Thoracic aorta (tissue), 2 donors: ENCODE data around the gene CD3E. TPM values are rescaled to one million over a fixed set of nuclear protein-coding genes. Genes with fewer than 3 reads are reported as not detected.

ENCODE experiments used
- ATAC-seq: fragments of 150-250 bp; one replicate; pipeline ENCODE4 v1.8.0; 2017; ENCODE audit warnings: low read depth; ENCODE audit not compliant: insufficient number of reproducible peaks, low FRiP score
- DNase-seq: peaks from one replicate; pipeline ENCODE4 v3.0.0-alpha.2; 2020; ENCODE audit warnings: low spot score
- H3K27ac ChIP-seq, 2 donors: fragments of 200-600 bp; sonication (generic); 1 replicate in 1 of 2; 2 replicates in 1 of 2; pipeline ENCODE4 v1.5.1; 2016; ENCODE audit warnings: mild to moderate bottlenecking in 2 of 2, moderate library complexity in 2 of 2
- H3K27me3 ChIP-seq: fragments of 200-600 bp; sonication (generic); replicated peaks from 2 replicates; pipeline ENCODE4 v1.6.0; 2016; ENCODE audit warnings: mild to moderate bottlenecking; ENCODE audit not compliant: insufficient read depth
- H3K36me3 ChIP-seq: fragments of 200-600 bp; sonication (generic); one replicate; pipeline ENCODE4 v1.5.1; 2016
- H3K4me1 ChIP-seq, 2 donors: fragments of 200-600 bp; sonication (generic); 1 replicate in 1 of 2; 2 replicates in 1 of 2; pipeline versions ENCODE4 v1.5.1 to v1.6.0; 2016; ENCODE audit warnings: low read depth in 2 of 2, mild to moderate bottlenecking in 1 of 2; ENCODE audit not compliant: control insufficient read depth in 1 of 2
- H3K4me3 ChIP-seq: fragments of 200-600 bp; sonication (generic); 2 replicates; pipeline ENCODE4 v1.5.1; 2016; ENCODE audit warnings: mild to moderate bottlenecking
- H3K9me3 ChIP-seq: fragments of 200-600 bp; sonication (generic); 2 replicates; pipeline ENCODE4 v1.5.1; 2016
- CTCF ChIP-seq: fragments of 200-600 bp; sonication (generic); IDR thresholded peaks from one replicate; pipeline ENCODE4 v1.5.1; 2019; ENCODE audit warnings: antibody characterized with exemption
- total RNA-seq, 2 donors: library from RNA; depleted of rRNA; stranded (reverse); fragments of >200 nt; gene quantifications; one replicate each; pipeline versions ENCODE4 v1.1.0 to v1.2.3, GENCODE V29; 2016

The CD3E gene
- total RNA-seq, 2 donors from 2014 or later, result 1.1 to 1.3 TPM

GRCh38 chr11:118274186-118274585, 30.3 kb upstream of the CD3E start:
- TF ChIP-seq CTCF, result no peak
- Histone ChIP-seq H3K36me3 (no peaks in the 10 kb centered on the region), H3K4me1 (no peaks in the 10 kb centered on the region), H3K27me3 (no peaks in the 10 kb centered on the region), H3K9me3 (no peaks in the 10 kb centered on the region), H3K4me3 (no peak overlapping the region), H3K27ac (no peak overlapping the region)
- DNase-seq (no peak), ATAC-seq (no peak)

GRCh38 chr11:118275176-118275575, 29.4 kb upstream of the CD3E start:
- no peaks in the 10 kb centered on the region for H3K27me3 ChIP-seq
- DNase-seq (no peak), ATAC-seq (peak; percentile 49)
- H3K4me3 ChIP-seq, result no peak overlapping the region
- no peak overlapping the region for H3K27ac ChIP-seq
- TF ChIP-seq CTCF, result no peak
- H3K9me3 ChIP-seq, result no peaks in the 10 kb centered on the region
- no peaks in the 10 kb centered on the region for H3K4me1 ChIP-seq
- H3K36me3 ChIP-seq, result no peaks in the 10 kb centered on the region

GRCh38 chr11:118276422-118276821, 28.1 kb upstream of the CD3E start:
- ATAC-seq (no peak), DNase-seq (no peak)
- H3K9me3 ChIP-seq, result no peaks in the 10 kb centered on the region
- no peaks in the 10 kb centered on the region for H3K4me1 ChIP-seq
- no peaks in the 10 kb centered on the region for H3K36me3 ChIP-seq
- H3K27ac ChIP-seq, result no peak overlapping the region
- no peak for TF ChIP-seq CTCF
- H3K4me3 ChIP-seq, result no peak overlapping the region
- no peaks in the 10 kb centered on the region for H3K27me3 ChIP-seq

- no peaks in the 10 kb centered on the region for H3K9me3 ChIP-seq
- no peak overlapping the region for H3K4me3 ChIP-seq
- TF ChIP-seq CTCF, result no peak
- no peaks in the 10 kb centered on the region for H3K4me1 ChIP-seq
- ATAC-seq (no peak), DNase-seq (no peak)
- no peaks in the 10 kb centered on the region for H3K27me3 ChIP-seq
- H3K27ac ChIP-seq, result no peak overlapping the region
- no peaks in the 10 kb centered on the region for H3K36me3 ChIP-seq
Measured at GRCh38 chr11:118277312-118277711, 27.2 kb upstream of the CD3E start.

GRCh38 chr11:118281284-118281683, 23.2 kb upstream of the CD3E start:
- no peak for TF ChIP-seq CTCF
- H3K36me3 ChIP-seq, result no peaks in the 10 kb centered on the region
- ATAC-seq (no peak), DNase-seq (no peak)
- H3K27me3 ChIP-seq, result no peaks in the 10 kb centered on the region
- no peaks in the 10 kb centered on the region for H3K4me1 ChIP-seq
- no peaks in the 10 kb centered on the region for H3K9me3 ChIP-seq
- H3K4me3 ChIP-seq, result no peak overlapping the region
- H3K27ac ChIP-seq, result no peak overlapping the region
